NCI-H2107 treated with DMSO at 0.1 percent for 48 hours (cell line): ENCODE data around the gene PDGFA.

Experiments used
- DNase-seq: peaks from one replicate; lab custom pipeline; 2025; ENCODE audit not compliant: unreplicated experiment; lab: John Stamatoyannopoulos, UW

Gene PDGFA

GRCh38 chr7:517774-518629, 1.6 kb downstream of the PDGFA start:
- DNase-seq, result no peak

- no peak for DNase-seq
Observed at GRCh38 chr7:516606-517456, 2.8 kb downstream of the PDGFA start.

GRCh38 chr7:516216-516605, 3.4 kb downstream of the PDGFA start:
- no peak for DNase-seq

- no peak for DNase-seq
Observed at GRCh38 chr7:515628-516027, 4.0 kb downstream of the PDGFA start.

GRCh38 chr7:514651-515598, 4.7 kb downstream of the PDGFA start:
- DNase-seq, result no peak

- no peak for DNase-seq
Observed at GRCh38 chr7:514242-514641, 5.4 kb downstream of the PDGFA start.

- DNase-seq, result no peak
Observed at GRCh38 chr7:513521-514166, 6.0 kb downstream of the PDGFA start.

- DNase-seq, result peak; percentile 22
Observed at GRCh38 chr7:512541-513311, 6.9 kb downstream of the PDGFA start.

GRCh38 chr7:512146-512510, 7.5 kb downstream of the PDGFA start:
- DNase-seq, result no peak

- DNase-seq, result no peak
Observed at GRCh38 chr7:511476-512145, 8.0 kb downstream of the PDGFA start.

- DNase-seq, result no peak
Observed at GRCh38 chr7:510782-511281, 8.8 kb downstream of the PDGFA start.

- DNase-seq, result no peak
Observed at GRCh38 chr7:510131-510481, 9.5 kb downstream of the PDGFA start.

- no peak for DNase-seq
Observed at GRCh38 chr7:509426-510130, 10.1 kb downstream of the PDGFA start.

- DNase-seq, result no peak
Observed at GRCh38 chr7:508461-509170, 11.0 kb downstream of the PDGFA start.

GRCh38 chr7:507623-508300, 11.9 kb downstream of the PDGFA start:
- no peak for DNase-seq

GRCh38 chr7:506921-507622, 12.6 kb downstream of the PDGFA start:
- no peak for DNase-seq

- DNase-seq, result no peak
Observed at GRCh38 chr7:506391-506831, 13.2 kb downstream of the PDGFA start.
